ENCODE results near the gene GTF2A2.

- TF ChIP-seq CTCF (IDR thresholded peaks at IDR 0.05) (no peak), EZH2 (IDR thresholded peaks at IDR 0.05) (no peak), EZH2phosphoT487 (IDR thresholded peaks at IDR 0.05) (no peak)
These were observed 17.1 kb upstream of the GTF2A2 start for GRCh38 chr15:59674361-59674877.

Measured in neural progenitor cell (in vitro differentiated cells).